ENCODE data around the gene PTBP1.

PTBP1 gene

DNA sequence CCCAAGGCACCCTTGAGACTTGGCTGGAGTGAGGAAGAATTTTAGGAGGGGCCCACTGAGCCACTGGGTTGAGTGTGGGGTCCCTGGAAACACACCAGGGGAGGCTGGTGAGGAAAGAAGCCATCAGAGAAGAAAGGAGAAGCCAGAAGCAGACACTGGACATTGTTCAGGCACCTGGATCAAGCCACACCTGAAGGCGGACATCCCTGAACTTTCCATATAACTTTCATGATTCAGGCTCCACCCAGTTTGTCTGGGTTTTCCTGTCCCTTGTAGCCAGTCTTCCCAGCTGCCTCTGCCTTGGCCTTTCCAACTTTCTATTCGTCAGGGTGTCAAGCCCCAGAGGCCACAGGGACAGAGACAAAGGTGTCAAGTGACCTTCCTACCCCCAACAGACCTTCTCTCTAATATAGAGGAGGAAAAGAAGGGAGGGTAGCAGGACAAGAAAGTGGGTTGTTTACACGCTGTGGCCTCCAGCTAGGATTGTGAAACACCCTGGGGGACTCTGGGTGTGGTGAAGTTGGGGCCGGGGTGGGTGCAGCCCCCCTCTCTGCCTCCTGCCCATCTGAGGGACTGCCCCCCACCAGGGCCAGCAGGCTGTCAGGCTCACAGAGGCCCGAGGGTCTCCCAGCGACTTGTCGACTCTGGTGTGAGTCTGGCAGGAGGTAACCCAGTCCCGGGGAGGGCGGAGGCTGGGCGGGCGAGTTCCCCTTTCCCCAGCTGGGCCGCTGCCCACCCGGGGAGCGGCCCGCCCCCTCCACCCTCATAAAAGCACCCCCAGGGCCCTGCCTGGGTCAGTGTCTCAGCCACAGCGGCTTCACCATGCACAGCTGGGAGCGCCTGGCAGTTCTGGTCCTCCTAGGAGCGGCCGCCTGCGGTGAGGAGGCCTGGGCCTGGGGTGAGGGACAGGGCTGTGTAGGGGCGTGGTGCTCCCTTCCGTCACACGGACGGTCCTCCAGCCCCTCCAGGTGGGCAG is 61.9 kb downstream of the PTBP1 start, which contains the start of gene CFD:
Gene CFD (plus strand): TSS at position 797 of the 976 bp plus-strand sequence. CDS start 26 bp downstream, at position 823.
- no peak for DNase-seq

DNA sequence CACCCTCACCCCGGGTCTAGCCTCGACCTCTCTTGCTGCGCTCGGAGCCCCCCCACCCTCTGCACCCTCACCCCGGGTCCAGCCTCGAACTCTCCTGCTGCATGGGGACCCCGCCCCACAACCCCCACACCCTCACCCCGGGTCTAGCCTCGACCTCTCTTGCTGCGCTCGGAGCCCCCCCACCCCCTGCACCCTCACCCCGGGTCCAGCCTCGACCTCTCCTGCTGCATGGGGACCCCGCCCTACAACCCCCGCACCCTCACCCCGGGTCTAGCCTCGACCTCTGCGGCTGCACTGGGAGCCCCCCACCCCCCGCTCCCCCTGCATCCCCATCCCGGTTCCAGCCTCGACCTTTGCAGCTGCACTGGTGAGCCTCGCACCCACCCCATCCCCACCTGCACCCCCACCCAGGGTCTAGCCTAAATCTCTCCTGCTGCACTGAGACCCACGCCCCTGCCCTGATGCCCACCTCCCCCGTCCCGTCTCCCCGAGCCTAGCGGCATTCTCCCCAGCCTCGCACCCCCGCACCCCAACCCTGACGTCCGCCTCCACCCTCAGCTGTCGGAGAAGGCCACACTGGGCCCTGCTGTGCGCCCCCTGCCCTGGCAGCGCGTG is 64.0 kb downstream of the PTBP1 start:
- DNase-seq, result no peak

All from SIG-M5 (cell line).